SK-N-SH (cell line): ENCODE measurements around the gene PPTC7.

Experiments
- CTCF ChIP-seq: fragments of 200-600 bp; sonication (generic); IDR thresholded peaks from 2 replicates; pipeline ENCODE4 v1.6.1; 2017; ENCODE audit warnings: antibody characterized with exemption, mild to moderate bottlenecking, moderate library complexity
- EP300 ChIP-seq, 2 experiments: IDR thresholded peaks; 2 replicates each; pipeline versions ENCODE4 v1.4.0 to v1.6.1; 2012; ENCODE audit warnings: borderline replicate concordance in 1 of 2, low read depth in 1 of 2, low read length in 1 of 2
- GATA2 ChIP-seq: sonication (generic); formaldehyde crosslinking; IDR thresholded peaks from 2 replicates; pipeline ENCODE4 v1.5.0; 2020; ENCODE audit warnings: mild to moderate bottlenecking, missing genetic modification reagents
- IRF3 ChIP-seq: fragments of 150-350 bp; IDR thresholded peaks from 2 replicates; pipeline ENCODE4 v1.6.1; 2016; ENCODE audit warnings: mild to moderate bottlenecking, low read depth, low read length
- POLR2AphosphoS5 ChIP-seq: IDR thresholded peaks from 2 replicates; pipeline ENCODE4 v1.6.1; 2012; ENCODE audit warnings: low read depth, low read length
- RAD21 ChIP-seq: IDR thresholded peaks from 2 replicates; pipeline ENCODE4 v1.6.1; 2012; ENCODE audit warnings: mild to moderate bottlenecking, low read length
- RXRA ChIP-seq: IDR thresholded peaks from 2 replicates; pipeline ENCODE4 v1.4.0; 2012; ENCODE audit warnings: low read depth, mild to moderate bottlenecking, borderline replicate concordance
- TAF1 ChIP-seq: IDR thresholded peaks from 2 replicates; pipeline ENCODE4 v1.6.1; 2012; ENCODE audit warnings: low read depth, mild to moderate bottlenecking, low read length, moderate library complexity, borderline replicate concordance
- TEAD4 ChIP-seq: IDR thresholded peaks from 2 replicates; pipeline ENCODE4 v1.4.0; 2012; ENCODE audit warnings: mild to moderate bottlenecking, borderline replicate concordance; ENCODE audit not compliant: insufficient read depth
- YY1 ChIP-seq: IDR thresholded peaks from 2 replicates; pipeline ENCODE4 v1.4.0; 2012; ENCODE audit warnings: low read depth, mild to moderate bottlenecking
- TF ChIP-seq, protein P1 (sequence below): IDR thresholded peaks from 2 replicates; pipeline ENCODE4; 2012
- TF ChIP-seq, protein P2 (sequence below): IDR thresholded peaks from 2 replicates; pipeline ENCODE4 v1.4.0; 2012; ENCODE audit warnings: low read depth, borderline replicate concordance

GRCh38 chr12:110516995-110517394 is 66.1 kb downstream of the PPTC7 start:
- TF ChIP-seq POLR2AphosphoS5 (no peak), IRF3 (no peak), GATA2 (CRISPR knock-in tag) (no peak), CTCF (no peak), TEAD4 (no peak), YY1 (no peak), EP300 (IDR thresholded peaks at IDR 0.05; ENCODE audit: borderline replicate concordance in 1 of 2, low read depth in 1 of 2, low read length in 1 of 2) (no peak), TAF1 (no peak), RXRA (no peak), RAD21 (no peak)
- TF ChIP-seq, protein P1, sequence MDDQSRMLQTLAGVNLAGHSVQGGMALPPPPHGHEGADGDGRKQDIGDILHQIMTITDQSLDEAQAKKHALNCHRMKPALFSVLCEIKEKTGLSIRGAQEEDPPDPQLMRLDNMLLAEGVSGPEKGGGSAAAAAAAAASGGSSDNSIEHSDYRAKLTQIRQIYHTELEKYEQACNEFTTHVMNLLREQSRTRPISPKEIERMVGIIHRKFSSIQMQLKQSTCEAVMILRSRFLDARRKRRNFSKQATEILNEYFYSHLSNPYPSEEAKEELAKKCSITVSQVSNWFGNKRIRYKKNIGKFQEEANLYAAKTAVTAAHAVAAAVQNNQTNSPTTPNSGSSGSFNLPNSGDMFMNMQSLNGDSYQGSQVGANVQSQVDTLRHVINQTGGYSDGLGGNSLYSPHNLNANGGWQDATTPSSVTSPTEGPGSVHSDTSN, result no peak
- TF ChIP-seq, protein P2, sequence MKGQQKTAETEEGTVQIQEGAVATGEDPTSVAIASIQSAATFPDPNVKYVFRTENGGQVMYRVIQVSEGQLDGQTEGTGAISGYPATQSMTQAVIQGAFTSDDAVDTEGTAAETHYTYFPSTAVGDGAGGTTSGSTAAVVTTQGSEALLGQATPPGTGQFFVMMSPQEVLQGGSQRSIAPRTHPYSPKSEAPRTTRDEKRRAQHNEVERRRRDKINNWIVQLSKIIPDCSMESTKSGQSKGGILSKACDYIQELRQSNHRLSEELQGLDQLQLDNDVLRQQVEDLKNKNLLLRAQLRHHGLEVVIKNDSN, result no peak
